Endothelial cell of hepatic sinusoid (primary cell): Measurements from ENCODE around the gene NPIPB5.
"Not testable (repeated sequence)": the region's sequence is repeated elsewhere in the genome, so short reads cannot be mapped to it uniquely, and the experiment has no call there.

Experiments used
- in situ Hi-C: cut with HindIII; loops from 2 replicates; pipeline ENCODE4 v1.10.0; 2017; ENCODE audit warnings: low sequenced_read_pairs

NPIPB5 gene

DNA sequence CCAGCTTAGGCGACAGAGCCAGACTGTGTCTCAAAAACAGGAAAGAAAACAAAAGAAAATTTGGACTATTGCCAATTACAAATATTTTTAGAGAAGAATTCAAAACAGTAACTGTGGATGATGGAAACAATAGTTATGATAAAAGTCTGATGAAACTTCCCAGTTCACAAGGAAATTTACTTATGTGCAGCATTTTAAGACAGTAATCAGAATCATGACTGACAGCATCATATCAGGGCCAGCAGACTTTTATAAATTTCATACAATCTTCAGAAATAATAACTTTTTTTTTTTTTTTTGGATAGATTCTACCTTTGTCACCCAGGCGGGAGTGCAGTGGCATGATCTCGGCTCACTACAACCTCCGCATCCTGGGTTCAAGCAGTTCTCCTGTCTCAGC is at the start of gene NPIPB5:
TSS of gene NPIPB5 (plus strand) at position 301 of the 400 bp plus-strand sequence. CDS start 2,911 bp downstream, outside the sequence.
- in situ Hi-C loops: not testable (repeated sequence)

DNA sequence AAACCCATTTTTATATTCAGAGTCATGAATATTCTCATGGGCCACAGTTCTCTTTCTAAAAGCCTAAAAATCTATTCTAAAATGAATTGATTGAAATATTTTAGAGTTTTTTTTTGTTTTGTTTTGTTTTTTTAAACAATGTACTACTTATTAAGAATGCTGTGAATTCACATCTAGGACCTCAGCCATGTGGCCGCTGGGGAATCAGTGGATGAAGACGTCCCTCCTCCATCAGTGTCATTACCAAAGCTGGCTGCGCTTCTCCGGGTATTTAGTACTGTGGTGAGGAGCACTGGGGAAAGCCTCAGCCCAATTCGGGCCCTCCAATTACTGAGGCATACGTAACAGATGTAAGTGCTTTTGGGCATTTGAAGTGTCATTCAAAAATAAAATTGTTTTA is 41.8 kb upstream of the NPIPB5 start:
- in situ Hi-C loops: not testable (repeated sequence)

DNA sequence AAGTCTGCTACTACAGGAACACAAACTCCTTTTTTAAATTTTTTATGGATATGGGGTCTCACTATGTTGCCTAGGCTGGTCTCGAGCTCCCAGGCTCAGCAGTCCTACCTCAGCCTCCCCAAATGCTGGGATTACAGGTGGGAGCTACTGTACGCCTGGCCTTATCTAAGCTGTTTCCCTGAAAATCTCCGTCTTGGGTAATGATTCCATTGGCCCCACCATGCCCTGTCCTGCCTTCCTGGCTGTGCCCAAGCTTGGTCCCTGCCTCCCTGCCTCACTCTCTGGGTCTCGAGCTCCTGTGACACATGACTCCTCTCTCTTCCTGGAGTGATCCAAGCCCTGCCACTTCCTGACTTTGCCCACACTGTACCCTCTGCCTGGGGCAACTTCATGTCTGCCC is 27.3 kb downstream of the NPIPB5 start:
- in situ Hi-C loops: not testable (repeated sequence)

DNA sequence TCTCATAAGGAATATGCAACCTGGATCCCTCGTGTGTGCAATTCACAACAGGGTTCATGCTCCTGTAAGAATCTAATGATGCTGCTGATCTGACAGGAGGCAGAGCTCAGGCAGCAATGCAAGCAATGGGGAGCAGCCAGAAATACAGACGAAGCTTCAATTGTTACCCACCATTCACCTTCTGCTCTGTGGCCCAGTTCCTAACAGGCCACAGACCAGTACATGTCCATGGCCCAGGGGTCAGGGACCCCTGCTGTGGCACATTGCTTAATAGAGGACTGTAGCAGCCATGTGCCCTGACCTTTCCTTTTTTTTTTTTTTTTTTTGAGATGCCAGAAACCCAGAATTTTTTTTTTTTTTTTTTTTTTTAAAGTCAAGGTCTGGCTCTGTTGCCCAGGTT is 34.1 kb downstream of the NPIPB5 start:
- in situ Hi-C loops: not testable (repeated sequence)

DNA sequence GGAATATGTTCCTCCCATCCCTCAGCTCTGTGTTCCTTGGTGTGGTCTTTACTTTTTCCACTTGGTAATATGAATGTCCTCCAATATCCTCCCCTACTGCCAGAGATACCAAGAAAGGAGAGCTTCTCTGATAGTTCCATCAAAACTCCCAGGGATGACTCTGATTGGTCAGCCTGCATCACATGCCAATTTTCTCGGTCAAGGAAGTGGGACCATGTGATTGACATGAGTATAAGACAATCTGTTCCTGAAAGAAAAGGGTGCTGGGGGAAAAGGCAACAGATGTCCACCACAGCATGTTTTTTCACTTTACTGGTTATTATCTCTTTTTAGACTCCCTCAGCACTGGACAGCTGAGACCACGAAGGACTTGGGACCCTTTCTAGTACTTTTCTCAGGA is 35.9 kb downstream of the NPIPB5 start:
- in situ Hi-C loops: not testable (repeated sequence)

DNA sequence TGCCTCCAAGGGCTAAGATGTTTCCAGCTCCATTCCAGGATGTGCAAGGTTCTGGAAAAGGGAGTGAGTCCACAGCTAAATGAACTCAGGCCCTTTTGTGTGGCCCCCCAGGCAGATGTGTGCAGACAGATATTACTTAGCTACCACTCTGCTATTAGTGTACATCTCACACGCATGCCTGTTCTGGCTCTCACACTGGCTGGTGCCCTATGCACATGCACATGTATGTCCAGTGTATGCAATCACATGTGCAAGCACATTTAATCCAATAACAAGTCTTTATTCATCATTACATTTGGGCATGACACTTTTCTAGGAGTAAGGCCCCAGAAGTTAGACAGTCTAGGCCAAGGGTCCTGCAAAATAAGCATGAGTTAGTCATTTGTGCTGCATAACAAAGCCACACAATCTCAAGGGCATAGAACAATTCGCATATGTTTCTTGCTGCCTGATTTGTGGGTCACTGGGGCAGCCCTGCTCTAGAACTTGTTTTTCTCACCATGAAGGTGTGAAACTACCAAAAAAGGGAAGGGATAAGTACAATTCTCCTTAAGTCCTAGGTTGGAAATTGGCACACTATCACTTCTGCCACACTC is 36.6 kb downstream of the NPIPB5 start:
- in situ Hi-C loops: not testable (repeated sequence)

DNA sequence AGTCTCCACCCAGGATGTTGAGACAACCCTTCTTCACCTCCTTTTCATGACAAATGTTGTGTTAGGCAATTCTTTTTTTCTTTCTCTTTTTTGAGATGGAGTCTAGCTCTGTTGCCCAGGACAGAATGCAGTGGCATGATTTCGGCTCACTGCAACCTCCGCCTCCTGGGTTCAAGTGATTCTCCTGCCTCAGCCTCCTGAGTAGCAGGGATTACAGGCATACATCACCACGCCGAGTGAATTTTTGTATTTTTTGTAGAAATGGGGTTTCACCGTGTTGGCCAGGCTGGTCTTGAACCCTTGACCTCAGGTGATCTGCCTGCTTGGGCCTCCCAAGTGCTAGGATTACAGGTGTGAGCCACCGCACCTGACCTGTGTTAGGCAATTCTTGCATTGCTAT is 39.2 kb downstream of the NPIPB5 start:
- in situ Hi-C loops: not testable (repeated sequence)

DNA sequence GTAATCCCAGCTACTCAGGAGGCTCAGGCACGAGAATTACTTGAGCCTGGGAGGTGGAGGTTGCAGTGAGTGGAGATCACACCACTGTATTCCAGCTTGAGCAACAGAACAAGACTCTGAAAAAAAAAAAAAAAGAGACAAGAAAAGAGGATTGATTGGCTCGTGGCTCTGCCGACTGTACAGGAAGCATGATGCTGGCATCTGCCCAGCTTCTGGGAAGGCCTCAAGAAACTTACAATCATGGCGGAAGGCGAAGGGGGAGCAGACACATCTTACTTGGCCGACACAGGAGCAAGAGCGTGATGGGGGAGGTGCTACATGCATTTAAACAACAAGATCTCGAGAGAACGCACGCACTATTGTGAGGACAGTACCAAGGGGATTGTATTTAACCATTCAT is 40.5 kb downstream of the NPIPB5 start:
- in situ Hi-C loops: not testable (repeated sequence)

DNA sequence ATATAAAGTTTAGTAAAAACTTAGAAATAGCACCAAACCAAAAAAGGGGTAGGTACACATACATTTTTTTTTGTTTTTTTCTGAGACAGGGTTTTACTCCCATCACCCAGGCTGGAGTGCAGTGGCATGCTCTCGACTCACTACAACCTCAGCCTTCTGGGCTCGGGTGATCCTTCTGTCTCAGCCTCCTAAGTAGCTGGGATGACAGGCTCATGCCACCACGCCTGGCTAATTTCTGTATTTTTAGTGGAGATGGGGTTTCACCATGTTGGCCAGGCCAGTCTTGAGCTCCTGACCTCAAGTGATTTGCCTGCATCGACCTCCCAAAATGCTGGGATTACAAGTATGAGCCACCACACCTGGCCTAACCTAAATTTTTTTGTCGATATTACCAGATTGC is 41.0 kb downstream of the NPIPB5 start:
- in situ Hi-C loops: not testable (repeated sequence)

DNA sequence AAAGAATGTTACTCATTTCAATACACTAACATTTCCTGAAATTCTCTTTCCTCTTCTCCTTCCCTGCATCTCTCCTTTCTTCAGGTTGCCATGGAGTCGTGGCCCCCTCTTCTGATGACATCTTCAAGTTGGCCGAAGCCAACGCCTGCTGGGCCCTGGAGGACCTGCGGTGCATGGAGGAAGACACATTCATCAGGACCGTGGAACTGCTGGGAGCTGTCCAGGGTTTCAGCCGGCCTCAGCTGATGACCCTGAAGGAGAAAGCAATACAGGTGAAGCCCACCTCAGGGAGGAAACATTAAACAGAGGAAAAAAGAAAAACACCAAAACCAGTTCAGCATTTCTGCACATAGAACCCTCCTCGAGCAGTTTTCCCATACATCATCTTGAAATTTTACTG is 46.1 kb downstream of the NPIPB5 start:
- in situ Hi-C loops: not testable (repeated sequence)
